Activated naive CD8-positive, alpha-beta T cell treated with anti-CD3 and anti-CD28 coated beads, Interleukin-2, amount 50 U/mL, for 16 hours (primary cell): Measurements from ENCODE around the gene ALOX5.
"Not testable (repeated sequence)": the region's sequence is repeated elsewhere in the genome, so short reads cannot be mapped to it uniquely, and the experiment has no call there.

Experiments used
- DNase-seq: peaks from one replicate; pipeline ENCODE4 v3.0.0-alpha.2; 2020; ENCODE audit warnings: low read depth, low spot score

Gene ALOX5

GRCh38 chr10:45373576-45374349 lies at the start of gene ALOX5:
Gene ALOX5, plus strand, starts transcription at chr10:45374216. Its CDS starts 64 bp downstream, at chr10:45374280.
- DNase-seq, result no peak

- no peak for DNase-seq
These were observed 48.9 kb upstream of the ALOX5 start for GRCh38 chr10:45325116-45325515.

- not testable (repeated sequence) for DNase-seq
These were observed 47.2 kb upstream of the ALOX5 start for GRCh38 chr10:45326864-45327263.

- DNase-seq, result not testable (repeated sequence)
These were observed 42.2 kb upstream of the ALOX5 start for GRCh38 chr10:45331824-45332223.

- no peak for DNase-seq
These were observed 34.1 kb upstream of the ALOX5 start for GRCh38 chr10:45339894-45340293.

GRCh38 chr10:45340420-45340819 lies 33.6 kb upstream of the ALOX5 start:
- not testable (repeated sequence) for DNase-seq

- DNase-seq, result not testable (repeated sequence)
These were observed 27.2 kb upstream of the ALOX5 start for GRCh38 chr10:45346652-45347335.

- DNase-seq, result not testable (repeated sequence)
These were observed 26.6 kb upstream of the ALOX5 start for GRCh38 chr10:45347464-45347863.

GRCh38 chr10:45348196-45348765 lies 25.7 kb upstream of the ALOX5 start:
- DNase-seq, result not testable (repeated sequence)

- no peak for DNase-seq
These were observed 20.8 kb upstream of the ALOX5 start for GRCh38 chr10:45353186-45353585.

- no peak for DNase-seq
These were observed 19.8 kb upstream of the ALOX5 start for GRCh38 chr10:45354261-45354660.

GRCh38 chr10:45355494-45355893 lies 18.5 kb upstream of the ALOX5 start:
- no peak for DNase-seq

- DNase-seq, result not testable (repeated sequence)
These were observed 15.1 kb upstream of the ALOX5 start for GRCh38 chr10:45358961-45359360.

GRCh38 chr10:45361983-45362799 lies 11.8 kb upstream of the ALOX5 start:
- not testable (repeated sequence) for DNase-seq

- not testable (repeated sequence) for DNase-seq
These were observed 6.4 kb upstream of the ALOX5 start for GRCh38 chr10:45367643-45368042.

GRCh38 chr10:45368181-45368580 lies 5.8 kb upstream of the ALOX5 start:
- no peak for DNase-seq

GRCh38 chr10:45370202-45370955 lies 3.6 kb upstream of the ALOX5 start:
- no peak for DNase-seq

- DNase-seq, result no peak
These were observed 2.5 kb upstream of the ALOX5 start for GRCh38 chr10:45371560-45371959.

GRCh38 chr10:45372251-45372951 lies 1.6 kb upstream of the ALOX5 start:
- no peak for DNase-seq

GRCh38 chr10:45373003-45373575 lies 927 bp upstream of the ALOX5 start:
- DNase-seq, result no peak
